ENCODE measurements around the gene FOSB.
A peak's percentile ranks its signal among the peaks of the same experiment; 100 is the strongest.

- TF ChIP-seq POLR2A (IDR thresholded peaks at IDR 0.05) (peak in 1 of 2 donors; percentile 36), CTCF (IDR thresholded peaks at IDR 0.05) (peak in 3 of 6 experiments; percentile 4 to 46 (median 20))
These were observed 41.3 kb downstream of the FOSB start for GRCh38 chr19:45508861-45509691.

All from Peyer's patch (tissue), 4 donors.